Fibroblast of skin of left biceps (primary cell): ENCODE data around the gene DNAJB2.

Source experiments
- DNase-seq, 2 experiments: peaks; one replicate each; pipeline ENCODE4 v3.0.0-alpha.2; 2013; ENCODE audit warnings: low read depth in 2 of 2

DNAJB2 gene

GRCh38 chr2:219279151-219279915 is at the start of gene DNAJB2:
DNAJB2 (plus strand) TSS chr2:219279366; CDS start chr2:219279834, 468 bp downstream.
- DNase-seq = peak; percentile 98

- no peak for DNase-seq
Measured at GRCh38 chr2:219230059-219230540, 49.1 kb upstream of the DNAJB2 start.

GRCh38 chr2:219234331-219234730 is 44.8 kb upstream of the DNAJB2 start:
- DNase-seq = no peak

- no peak for DNase-seq
Measured at GRCh38 chr2:219243291-219243761, 35.8 kb upstream of the DNAJB2 start.

- no peak for DNase-seq
Measured at GRCh38 chr2:219244789-219245147, 34.4 kb upstream of the DNAJB2 start.

GRCh38 chr2:219245148-219245898 is 33.8 kb upstream of the DNAJB2 start, which contains the start of the genes GLB1L and STK16:
GLB1L (minus strand) TSS chr2:219245444; CDS start chr2:219243573, 1,871 bp downstream.
STK16 (plus strand) TSS chr2:219245479; CDS start chr2:219246000, 521 bp downstream.
- peak; percentile 72 to 73 for DNase-seq

- DNase-seq = no peak
Measured at GRCh38 chr2:219245899-219246230, 33.3 kb upstream of the DNAJB2 start.

- no peak for DNase-seq
Measured at GRCh38 chr2:219246559-219246958, 32.6 kb upstream of the DNAJB2 start.

GRCh38 chr2:219247678-219248642 is 31.2 kb upstream of the DNAJB2 start:
- no peak for DNase-seq

GRCh38 chr2:219248845-219249202 is 30.3 kb upstream of the DNAJB2 start:
- DNase-seq = no peak

GRCh38 chr2:219249203-219249980 is 29.8 kb upstream of the DNAJB2 start:
- peak in 1 of 2 experiments; percentile 33 for DNase-seq

GRCh38 chr2:219250049-219250781 is 29.0 kb upstream of the DNAJB2 start:
- DNase-seq = no peak

- DNase-seq = no peak
Measured at GRCh38 chr2:219251656-219252055, 27.5 kb upstream of the DNAJB2 start.

GRCh38 chr2:219252084-219252483 is 27.1 kb upstream of the DNAJB2 start:
- no peak for DNase-seq

GRCh38 chr2:219252570-219252899 is 26.6 kb upstream of the DNAJB2 start:
- no peak for DNase-seq

GRCh38 chr2:219252900-219253752 is 26.0 kb upstream of the DNAJB2 start, which contains the start of gene TUBA4B:
TUBA4B (plus strand) TSS chr2:219253243; CDS start chr2:219253408, 165 bp downstream.
- no peak for DNase-seq

GRCh38 chr2:219253753-219254589 is 25.2 kb upstream of the DNAJB2 start, which contains the start of gene TUBA4A:
TUBA4A (minus strand) TSS chr2:219253918; CDS start chr2:219253858, 60 bp downstream.
- no peak for DNase-seq

GRCh38 chr2:219254590-219255201 is 24.5 kb upstream of the DNAJB2 start:
- no peak for DNase-seq
